Stomach (tissue), 4 donors: ENCODE measurements around the gene KHDRBS2.

Source experiments
- CTCF ChIP-seq, 7 experiments: fragments of 450-650 bp in 4 of 7; fragments of 200-600 bp in 3 of 7; sonication (generic) in 3 of 7; IDR thresholded peaks; one replicate each; pipeline ENCODE4 v1.5.1; 2016 to 2019; ENCODE audit warnings: antibody characterized with exemption in 7 of 7, control low read depth in 2 of 7, mild to moderate bottlenecking in 1 of 7
- EP300 ChIP-seq: sonication (generic); formaldehyde crosslinking; IDR thresholded peaks from one replicate; pipeline ENCODE4 v1.6.1; 2017; ENCODE audit warnings: antibody characterized with exemption
- POLR2A ChIP-seq, 4 donors: fragments of 450-650 bp; IDR thresholded peaks; one replicate each; pipeline ENCODE4 v1.6.1; 2016; ENCODE audit warnings: antibody characterized with exemption in 4 of 4, control low read depth in 2 of 4, mild to moderate bottlenecking in 1 of 4, moderate library complexity in 1 of 4

DNA sequence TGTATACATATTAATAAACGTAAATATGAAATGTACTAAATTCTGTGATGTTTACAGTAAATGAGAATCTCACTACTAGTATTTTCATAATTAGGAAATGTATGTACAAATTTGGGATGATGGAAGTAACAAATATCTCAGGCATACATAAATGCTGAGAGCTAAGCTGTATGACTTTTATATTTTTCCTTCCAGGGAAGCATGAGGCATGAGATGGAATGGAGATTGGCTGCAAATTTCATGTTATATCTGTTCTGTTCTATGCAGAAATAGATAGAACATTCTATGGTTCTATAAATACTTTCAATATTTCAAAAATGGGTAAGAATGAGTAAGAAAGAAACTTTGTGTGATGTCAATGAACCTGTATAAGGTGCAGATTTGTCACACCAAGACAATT, 335.2 kb downstream of the KHDRBS2 start:
- TF ChIP-seq CTCF (IDR thresholded peaks at IDR 0.05) (no peak), POLR2A (IDR thresholded peaks at IDR 0.05) (no peak), EP300 (no peak)
